ENCODE results near the gene PTGR2.
"Not testable (repeated sequence)": the region's sequence is repeated elsewhere in the genome, so short reads cannot be mapped to it uniquely, and the experiment has no call there.

Gene PTGR2

GRCh38 chr14:73886449-73887317 lies 35.1 kb downstream of the PTGR2 start, which contains the start of gene ZNF410:
ZNF410 (plus strand) TSS chr14:73886859; CDS start chr14:73892176, 5,317 bp downstream.
- DNase-seq (ENCODE audit: low read depth) = peak; percentile 71

- no peak for DNase-seq (ENCODE audit: low read depth)
Observed at GRCh38 chr14:73887318-73887616, 35.6 kb downstream of the PTGR2 start.

- DNase-seq (ENCODE audit: low read depth) = no peak
Observed at GRCh38 chr14:73887694-73888459, 36.2 kb downstream of the PTGR2 start.

- DNase-seq (ENCODE audit: low read depth) = no peak
Observed at GRCh38 chr14:73888460-73888725, 36.8 kb downstream of the PTGR2 start.

- no peak for DNase-seq (ENCODE audit: low read depth)
Observed at GRCh38 chr14:73888971-73889370, 37.3 kb downstream of the PTGR2 start.

GRCh38 chr14:73889376-73889775 lies 37.7 kb downstream of the PTGR2 start:
- no peak for DNase-seq (ENCODE audit: low read depth)

GRCh38 chr14:73894180-73894687 lies 42.6 kb downstream of the PTGR2 start:
- not testable (repeated sequence) for DNase-seq (ENCODE audit: low read depth)

- DNase-seq (ENCODE audit: low read depth) = no peak
Observed at GRCh38 chr14:73895939-73896338, 44.3 kb downstream of the PTGR2 start.

GRCh38 chr14:73896521-73896920 lies 44.9 kb downstream of the PTGR2 start:
- no peak for DNase-seq (ENCODE audit: low read depth)

GRCh38 chr14:73903028-73903427 lies 51.4 kb downstream of the PTGR2 start:
- no peak for DNase-seq (ENCODE audit: low read depth)

GRCh38 chr14:73909681-73910080 lies 58.0 kb downstream of the PTGR2 start:
- DNase-seq (ENCODE audit: low read depth) = no peak

GRCh38 chr14:73913256-73913655 lies 61.6 kb downstream of the PTGR2 start:
- DNase-seq (ENCODE audit: low read depth) = no peak

GRCh38 chr14:73916324-73916723 lies 64.7 kb downstream of the PTGR2 start:
- no peak for DNase-seq (ENCODE audit: low read depth)

GRCh38 chr14:73919457-73919856 lies 67.8 kb downstream of the PTGR2 start:
- not testable (repeated sequence) for DNase-seq (ENCODE audit: low read depth)

- no peak for DNase-seq (ENCODE audit: low read depth)
Observed at GRCh38 chr14:73924337-73924736, 72.7 kb downstream of the PTGR2 start.
